ENCODE measurements around the gene CACNA1F. TPM values are rescaled to one million over a fixed set of nuclear protein-coding genes. Genes with fewer than 3 reads are reported as not detected.

CACNA1F gene
- total RNA-seq, 1 experiment from 2014 or later, result 0.05 TPM

DNA sequence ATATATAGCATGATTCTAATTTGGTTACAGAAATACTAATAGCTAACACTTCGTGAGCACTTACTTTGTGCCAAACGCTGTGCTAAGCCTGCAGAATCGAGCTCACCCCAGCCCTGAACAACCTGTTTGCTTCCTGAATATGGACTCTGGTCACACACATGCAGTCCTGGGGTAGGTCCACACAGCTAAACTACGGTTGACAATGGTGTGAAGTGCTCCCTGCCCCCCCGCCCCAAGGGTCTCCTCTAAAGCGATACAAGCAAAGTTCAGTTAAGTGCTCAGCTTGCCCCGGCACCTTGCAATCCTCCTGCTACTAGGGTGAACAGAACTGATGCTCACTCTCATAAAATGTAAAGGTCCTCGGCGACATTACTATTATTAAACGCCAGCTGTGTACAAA lies 30.5 kb upstream of the CACNA1F start:
- ChIA-PET POLR2A (no interaction called here), CTCF (no interaction called here)
- no peak overlapping the region for H3K27ac Mint-ChIP-seq (ENCODE audit: unreplicated experiment)
- no peak for DNase-seq
- H3K4me3 Mint-ChIP-seq (ENCODE audit: unreplicated experiment), result no peak overlapping the region
- H3K27me3 Mint-ChIP-seq (ENCODE audit: insufficient read depth, unreplicated experiment), result no peaks in the 10 kb centered on the region
- H3K4me1 ChIP-seq, result 0 out of 2 replicates have a peak, but pooled peaks cover 3% of the 10 kb centered on the region
- H3K9me3 ChIP-seq, result no peaks in the 10 kb centered on the region
- H3K36me3 Mint-ChIP-seq (ENCODE audit: insufficient read depth, unreplicated experiment), result peaks cover 11% of the 10 kb centered on the region
- no TSS peak for BruUV-seq (replicated peaks)
- no peaks in the 10 kb centered on the region for H3K9me3 Mint-ChIP-seq (ENCODE audit: unreplicated experiment)
- H3K4me3 ChIP-seq (ENCODE audit: low read depth, low read length), result no peak overlapping the region
- no peaks in the 10 kb centered on the region for H3K27me3 ChIP-seq (replicated peaks; ENCODE audit: control insufficient read depth, insufficient read depth, low read length)
- TF ChIP-seq, protein P1, sequence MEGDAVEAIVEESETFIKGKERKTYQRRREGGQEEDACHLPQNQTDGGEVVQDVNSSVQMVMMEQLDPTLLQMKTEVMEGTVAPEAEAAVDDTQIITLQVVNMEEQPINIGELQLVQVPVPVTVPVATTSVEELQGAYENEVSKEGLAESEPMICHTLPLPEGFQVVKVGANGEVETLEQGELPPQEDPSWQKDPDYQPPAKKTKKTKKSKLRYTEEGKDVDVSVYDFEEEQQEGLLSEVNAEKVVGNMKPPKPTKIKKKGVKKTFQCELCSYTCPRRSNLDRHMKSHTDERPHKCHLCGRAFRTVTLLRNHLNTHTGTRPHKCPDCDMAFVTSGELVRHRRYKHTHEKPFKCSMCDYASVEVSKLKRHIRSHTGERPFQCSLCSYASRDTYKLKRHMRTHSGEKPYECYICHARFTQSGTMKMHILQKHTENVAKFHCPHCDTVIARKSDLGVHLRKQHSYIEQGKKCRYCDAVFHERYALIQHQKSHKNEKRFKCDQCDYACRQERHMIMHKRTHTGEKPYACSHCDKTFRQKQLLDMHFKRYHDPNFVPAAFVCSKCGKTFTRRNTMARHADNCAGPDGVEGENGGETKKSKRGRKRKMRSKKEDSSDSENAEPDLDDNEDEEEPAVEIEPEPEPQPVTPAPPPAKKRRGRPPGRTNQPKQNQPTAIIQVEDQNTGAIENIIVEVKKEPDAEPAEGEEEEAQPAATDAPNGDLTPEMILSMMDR (IDR thresholded peaks at IDR 0.05; ENCODE audit: insufficient read depth in 1 of 2, low read depth in 1 of 2, low read length in 1 of 2, severe bottlenecking in 1 of 2, unreplicated experiment in 1 of 2), result no peak
- intact Hi-C loops (cut with micrococcal nuclease; ENCODE audit: unreplicated experiment), result no loop called here
- H3K36me3 ChIP-seq (ENCODE audit: control insufficient read depth, insufficient read depth, low read length), result no peaks in the 10 kb centered on the region
- H3K4me1 Mint-ChIP-seq (ENCODE audit: low read depth, unreplicated experiment), result peaks cover 16% of the 10 kb centered on the region

DNA sequence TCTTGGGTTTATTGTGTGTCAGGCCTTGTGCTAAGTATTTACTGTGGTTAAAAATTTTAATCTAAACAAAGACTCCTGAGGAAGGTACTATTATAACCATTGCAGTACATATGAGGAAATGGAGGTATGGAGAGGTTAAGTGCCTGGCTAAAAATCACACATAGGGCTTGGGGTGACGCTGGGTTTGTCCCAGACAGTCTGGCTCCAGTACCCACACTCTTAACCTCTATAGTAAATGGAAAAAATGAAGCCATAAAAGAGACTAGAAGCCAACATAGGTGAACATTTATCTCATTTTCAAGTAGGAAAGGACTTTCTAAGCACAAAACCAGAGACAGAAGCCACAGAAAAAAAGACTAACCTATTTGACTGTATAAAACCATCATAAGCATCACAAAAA lies 29.5 kb upstream of the CACNA1F start:
- Mint-ChIP-seq H3K9me3 (ENCODE audit: unreplicated experiment) (no peaks in the 10 kb centered on the region), H3K27ac (ENCODE audit: unreplicated experiment) (no peak overlapping the region), H3K4me1 (ENCODE audit: low read depth, unreplicated experiment) (peaks cover 8% of the 10 kb centered on the region), H3K36me3 (ENCODE audit: insufficient read depth, unreplicated experiment) (peaks cover 3% of the 10 kb centered on the region), H3K27me3 (ENCODE audit: insufficient read depth, unreplicated experiment) (no peaks in the 10 kb centered on the region), H3K4me3 (ENCODE audit: unreplicated experiment) (no peak overlapping the region)
- no peak overlapping the region for H3K4me3 ChIP-seq (ENCODE audit: low read depth, low read length)
- CTCF ChIA-PET, result no interaction called here
- POLR2A ChIA-PET, result no interaction called here
- no peaks in the 10 kb centered on the region for H3K4me1 ChIP-seq
- no peaks in the 10 kb centered on the region for H3K36me3 ChIP-seq (ENCODE audit: control insufficient read depth, insufficient read depth, low read length)
- BruUV-seq (replicated peaks), result no TSS peak
- H3K9me3 ChIP-seq, result no peaks in the 10 kb centered on the region
- H3K27me3 ChIP-seq (replicated peaks; ENCODE audit: control insufficient read depth, insufficient read depth, low read length), result no peaks in the 10 kb centered on the region
- no peak for DNase-seq
- intact Hi-C loops (cut with micrococcal nuclease; ENCODE audit: unreplicated experiment), result no loop called here
- TF ChIP-seq, protein P1 (IDR thresholded peaks at IDR 0.05; ENCODE audit: insufficient read depth in 1 of 2, low read depth in 1 of 2, low read length in 1 of 2, severe bottlenecking in 1 of 2, unreplicated experiment in 1 of 2), result no peak

DNA sequence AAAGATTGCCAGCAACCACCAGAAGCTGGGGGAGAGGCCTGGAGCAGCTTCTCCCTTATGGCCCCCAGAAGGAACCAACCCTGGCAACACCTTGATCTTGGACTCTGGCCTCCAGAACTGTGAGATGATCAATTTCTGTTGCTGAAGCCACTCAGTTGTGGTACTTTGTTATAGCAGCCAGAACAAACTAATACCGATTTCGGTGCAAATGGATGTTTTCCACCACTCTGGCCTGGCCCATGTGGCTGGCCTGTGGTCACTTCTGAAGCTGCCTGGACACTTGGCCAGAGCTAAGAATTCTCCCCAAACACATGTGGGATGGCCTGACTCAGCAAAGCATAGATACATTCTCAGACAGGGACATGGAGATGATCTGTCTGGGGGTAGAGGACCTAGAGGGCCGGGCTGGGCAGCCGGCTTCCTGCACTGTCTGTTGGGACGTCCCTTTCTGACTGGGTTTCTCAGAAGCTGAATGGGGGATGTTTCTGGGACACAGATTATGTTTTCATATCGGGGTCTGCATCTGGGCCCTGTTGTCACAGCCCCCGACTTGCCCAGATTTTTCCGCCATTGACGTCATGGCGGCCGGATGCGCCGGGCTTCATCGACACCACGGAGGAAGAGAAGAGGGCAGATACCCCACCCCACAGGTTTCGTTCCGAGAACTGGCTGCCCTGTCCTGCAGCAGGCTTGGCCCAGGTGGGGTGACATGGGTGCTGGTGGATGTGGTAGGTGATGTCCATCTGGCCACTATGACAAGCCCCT lies 27.3 kb upstream of the CACNA1F start:
- POLR2A ChIA-PET, result no interaction called here
- BruUV-seq (replicated peaks), result no TSS peak
- TF ChIP-seq, protein P1 (IDR thresholded peaks at IDR 0.05; ENCODE audit: insufficient read depth in 1 of 2, low read depth in 1 of 2, low read length in 1 of 2, severe bottlenecking in 1 of 2, unreplicated experiment in 1 of 2), result no peak

More for the DNA sequence above, 27.3 kb upstream of the CACNA1F start:
- H3K9me3 ChIP-seq, result no peaks in the 10 kb centered on the region
- no peaks in the 10 kb centered on the region for H3K9me3 Mint-ChIP-seq (ENCODE audit: unreplicated experiment)
- no peaks in the 10 kb centered on the region for H3K4me1 ChIP-seq
- H3K27ac Mint-ChIP-seq (ENCODE audit: unreplicated experiment), result no peak overlapping the region
- H3K4me3 ChIP-seq (ENCODE audit: low read depth, low read length), result no peak overlapping the region
- no peaks in the 10 kb centered on the region for H3K27me3 ChIP-seq (replicated peaks; ENCODE audit: control insufficient read depth, insufficient read depth, low read length)
- no peak overlapping the region for H3K4me3 Mint-ChIP-seq (ENCODE audit: unreplicated experiment)
- H3K36me3 ChIP-seq (ENCODE audit: control insufficient read depth, insufficient read depth, low read length), result no peaks in the 10 kb centered on the region
- no peaks in the 10 kb centered on the region for H3K4me1 Mint-ChIP-seq (ENCODE audit: low read depth, unreplicated experiment)
- CTCF ChIA-PET, result interaction anchor here (0.6 kb wide), 1 partner anchor 523 kb away, joined by 3 read pairs; no protein-coding TSS in a partner anchor
- intact Hi-C loops (cut with micrococcal nuclease; ENCODE audit: unreplicated experiment), result no loop called here
- DNase-seq, result no peak
- H3K27me3 Mint-ChIP-seq (ENCODE audit: insufficient read depth, unreplicated experiment), result no peaks in the 10 kb centered on the region
- no peaks in the 10 kb centered on the region for H3K36me3 Mint-ChIP-seq (ENCODE audit: insufficient read depth, unreplicated experiment)
